NCI-H748 (cell line): ENCODE data around the gene KLHL18.
"Not testable (repeated sequence)": the region's sequence is repeated elsewhere in the genome, so short reads cannot be mapped to it uniquely, and the experiment has no call there.

Experiments
- DNase-seq: peaks from one replicate; lab custom pipeline; 2025; ENCODE audit not compliant: unreplicated experiment; lab: John Stamatoyannopoulos, UW

Gene KLHL18

GRCh38 chr3:47310391-47310790 lies 27.6 kb downstream of the KLHL18 start:
- no peak for DNase-seq

- DNase-seq, result no peak
Observed at GRCh38 chr3:47313341-47314055, 30.8 kb downstream of the KLHL18 start.

GRCh38 chr3:47314056-47314764 lies 31.5 kb downstream of the KLHL18 start:
- no peak for DNase-seq

GRCh38 chr3:47315069-47315647 lies 32.4 kb downstream of the KLHL18 start:
- no peak for DNase-seq

- not testable (repeated sequence) for DNase-seq
Observed at GRCh38 chr3:47316151-47316550, 33.4 kb downstream of the KLHL18 start.

- no peak for DNase-seq
Observed at GRCh38 chr3:47318916-47319315, 36.2 kb downstream of the KLHL18 start.

- DNase-seq, result no peak
Observed at GRCh38 chr3:47319956-47320355, 37.2 kb downstream of the KLHL18 start.

GRCh38 chr3:47323431-47324277 lies 40.9 kb downstream of the KLHL18 start:
- no peak for DNase-seq

GRCh38 chr3:47324278-47324865 lies 41.6 kb downstream of the KLHL18 start:
- peak; percentile 63 for DNase-seq

GRCh38 chr3:47333907-47334306 lies 51.2 kb downstream of the KLHL18 start:
- DNase-seq, result no peak

- no peak for DNase-seq
Observed at GRCh38 chr3:47337656-47338055, 54.9 kb downstream of the KLHL18 start.

GRCh38 chr3:47339951-47340350 lies 57.2 kb downstream of the KLHL18 start:
- no peak for DNase-seq

GRCh38 chr3:47340866-47341265 lies 58.1 kb downstream of the KLHL18 start:
- no peak for DNase-seq

- no peak for DNase-seq
Observed at GRCh38 chr3:47342151-47342550, 59.4 kb downstream of the KLHL18 start.

GRCh38 chr3:47342812-47343211 lies 60.1 kb downstream of the KLHL18 start:
- no peak for DNase-seq

GRCh38 chr3:47343471-47343971 lies 60.8 kb downstream of the KLHL18 start:
- DNase-seq, result no peak

GRCh38 chr3:47344971-47345370 lies 62.2 kb downstream of the KLHL18 start:
- DNase-seq, result no peak

GRCh38 chr3:47347217-47347801 lies 64.6 kb downstream of the KLHL18 start:
- DNase-seq, result no peak

- no peak for DNase-seq
Observed at GRCh38 chr3:47348411-47349154, 65.8 kb downstream of the KLHL18 start.

- DNase-seq, result no peak
Observed at GRCh38 chr3:47355010-47355409, 72.3 kb downstream of the KLHL18 start.
